ENCODE results near the gene LRRTM4.

The LRRTM4 gene

DNA sequence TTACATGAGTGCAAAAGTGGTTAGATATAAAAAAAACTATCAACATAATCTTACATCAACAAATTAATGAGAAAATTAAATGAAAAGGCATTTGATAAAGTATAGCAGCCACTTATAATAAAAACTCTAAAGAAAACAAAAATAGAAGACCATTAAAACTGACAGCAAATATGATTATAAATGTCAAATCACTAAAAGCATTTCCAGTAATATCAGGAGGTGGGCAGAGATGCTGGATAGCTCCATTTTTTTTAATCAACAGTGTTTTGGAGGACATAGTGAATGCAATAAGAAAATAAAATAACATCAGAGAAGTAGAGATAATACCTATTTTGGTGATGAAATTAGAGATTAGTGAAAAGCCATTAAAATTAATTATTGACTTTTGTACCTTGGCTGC, 173.4 kb downstream of the LRRTM4 start:
- DNase-seq (ENCODE audit: insufficient read length, low spot score) (no peak), FAIRE-seq (no peak)
- TF ChIP-seq, protein P1, sequence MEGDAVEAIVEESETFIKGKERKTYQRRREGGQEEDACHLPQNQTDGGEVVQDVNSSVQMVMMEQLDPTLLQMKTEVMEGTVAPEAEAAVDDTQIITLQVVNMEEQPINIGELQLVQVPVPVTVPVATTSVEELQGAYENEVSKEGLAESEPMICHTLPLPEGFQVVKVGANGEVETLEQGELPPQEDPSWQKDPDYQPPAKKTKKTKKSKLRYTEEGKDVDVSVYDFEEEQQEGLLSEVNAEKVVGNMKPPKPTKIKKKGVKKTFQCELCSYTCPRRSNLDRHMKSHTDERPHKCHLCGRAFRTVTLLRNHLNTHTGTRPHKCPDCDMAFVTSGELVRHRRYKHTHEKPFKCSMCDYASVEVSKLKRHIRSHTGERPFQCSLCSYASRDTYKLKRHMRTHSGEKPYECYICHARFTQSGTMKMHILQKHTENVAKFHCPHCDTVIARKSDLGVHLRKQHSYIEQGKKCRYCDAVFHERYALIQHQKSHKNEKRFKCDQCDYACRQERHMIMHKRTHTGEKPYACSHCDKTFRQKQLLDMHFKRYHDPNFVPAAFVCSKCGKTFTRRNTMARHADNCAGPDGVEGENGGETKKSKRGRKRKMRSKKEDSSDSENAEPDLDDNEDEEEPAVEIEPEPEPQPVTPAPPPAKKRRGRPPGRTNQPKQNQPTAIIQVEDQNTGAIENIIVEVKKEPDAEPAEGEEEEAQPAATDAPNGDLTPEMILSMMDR (IDR thresholded peaks at IDR 0.05; ENCODE audit: insufficient read depth, missing control alignments), result no peak

DNA sequence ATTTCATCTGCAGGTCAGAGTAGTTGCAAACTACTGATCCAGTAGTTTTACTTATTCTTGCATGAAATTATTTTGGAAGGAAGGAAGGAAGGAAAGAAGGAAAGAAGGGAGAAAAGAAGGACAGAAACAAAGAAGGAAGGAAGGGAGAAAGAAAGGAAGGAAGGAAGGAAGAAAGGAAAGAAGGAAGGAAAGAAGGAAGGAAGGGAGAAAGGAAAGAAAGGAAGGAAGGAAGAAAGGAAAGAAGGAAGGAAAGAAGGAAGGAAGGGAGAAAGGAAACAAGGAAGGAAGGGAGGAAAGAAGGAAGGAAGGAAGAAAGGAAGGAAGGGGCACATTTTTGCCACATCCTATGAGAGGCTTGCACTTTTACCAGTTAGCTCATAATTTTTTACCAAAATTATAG, 186.2 kb downstream of the LRRTM4 start:
- TF ChIP-seq, protein P1 (IDR thresholded peaks at IDR 0.05; ENCODE audit: insufficient read depth, missing control alignments), result no peak
- no peak for FAIRE-seq
- DNase-seq (ENCODE audit: insufficient read length, low spot score), result no peak

DNA sequence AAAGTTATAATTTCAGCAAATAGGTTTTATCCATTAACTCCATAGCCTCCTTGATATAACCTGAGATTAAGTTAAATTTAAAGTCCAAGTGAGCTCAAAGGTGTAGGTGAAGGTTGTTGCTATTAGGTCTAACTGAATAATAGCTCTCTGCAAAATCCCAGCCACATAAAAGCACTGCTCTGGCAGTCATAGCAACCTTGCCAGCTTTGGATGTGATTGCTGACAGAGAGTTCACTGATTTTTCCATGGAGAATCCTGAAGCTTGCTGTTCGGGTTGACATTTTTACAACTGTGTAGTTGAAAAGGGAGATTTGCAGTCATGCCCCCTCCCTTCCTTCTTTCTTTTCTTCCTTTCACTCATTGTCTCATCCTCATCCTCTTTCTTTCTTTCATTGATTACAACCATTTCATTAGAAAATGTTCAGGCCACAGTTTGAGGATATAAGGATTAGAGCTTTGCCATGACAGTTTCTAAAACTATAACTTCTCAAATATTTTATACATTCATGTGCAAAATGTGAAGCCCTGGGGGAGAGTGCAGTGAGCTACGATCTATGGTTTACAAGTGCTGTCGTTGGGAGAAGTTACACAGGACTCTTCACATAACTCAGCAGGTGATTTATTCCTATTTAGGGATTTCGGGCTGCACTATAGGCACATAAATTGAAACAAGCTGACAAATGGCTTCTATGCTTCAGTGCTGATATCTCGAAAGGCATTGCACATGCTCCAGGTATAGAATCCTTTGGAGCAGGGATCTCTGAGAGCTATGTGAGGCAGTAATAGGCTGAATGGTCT, 193.8 kb downstream of the LRRTM4 start:
- TF ChIP-seq, protein P1 (IDR thresholded peaks at IDR 0.05; ENCODE audit: insufficient read depth, missing control alignments), result no peak
- no peak for DNase-seq (ENCODE audit: insufficient read length, low spot score)
- no peak for FAIRE-seq

DNA sequence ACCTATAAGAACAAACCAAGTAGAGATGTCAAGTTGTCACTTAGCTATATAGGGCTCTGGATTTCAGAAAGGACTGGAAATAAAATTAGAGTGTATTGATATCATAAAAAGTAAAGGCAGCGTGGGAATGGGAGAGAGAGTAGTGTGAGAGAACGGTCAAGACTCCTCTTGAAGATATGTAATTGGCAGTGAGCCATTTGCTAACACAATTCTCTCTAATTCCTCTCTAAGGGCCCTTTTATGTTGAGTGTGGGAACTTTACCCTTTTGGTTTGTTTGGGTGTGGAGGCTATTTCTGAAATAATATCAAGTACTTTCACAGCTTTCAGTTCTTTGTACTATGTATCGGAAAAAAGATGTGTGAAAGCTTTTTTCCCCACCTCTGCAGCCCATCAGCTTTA, 196.8 kb downstream of the LRRTM4 start:
- DNase-seq (ENCODE audit: insufficient read length, low spot score), result no peak
- no peak for FAIRE-seq
- TF ChIP-seq, protein P1 (IDR thresholded peaks at IDR 0.05; ENCODE audit: insufficient read depth, missing control alignments), result no peak

DNA sequence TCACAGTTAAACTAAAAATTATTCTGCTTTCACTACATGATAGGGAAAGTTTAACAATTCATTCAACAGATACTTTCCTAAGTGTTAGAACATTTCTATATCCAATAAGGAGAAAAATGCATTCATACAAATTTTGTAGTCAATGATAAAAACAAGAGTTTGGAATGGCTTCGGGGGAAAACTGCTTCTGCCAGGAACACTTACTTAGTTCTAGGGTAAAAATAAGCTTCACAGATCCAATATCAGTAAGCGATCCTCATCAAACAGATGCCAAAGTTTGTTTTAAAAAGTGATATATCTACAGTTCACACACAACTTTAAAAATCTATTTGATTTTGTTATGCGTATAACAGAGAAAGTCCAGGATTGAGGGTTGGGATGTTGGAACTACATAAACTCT, 199.7 kb downstream of the LRRTM4 start:
- TF ChIP-seq, protein P1 (IDR thresholded peaks at IDR 0.05; ENCODE audit: insufficient read depth, missing control alignments), result no peak
- DNase-seq (ENCODE audit: insufficient read length, low spot score) (no peak), FAIRE-seq (no peak)

DNA sequence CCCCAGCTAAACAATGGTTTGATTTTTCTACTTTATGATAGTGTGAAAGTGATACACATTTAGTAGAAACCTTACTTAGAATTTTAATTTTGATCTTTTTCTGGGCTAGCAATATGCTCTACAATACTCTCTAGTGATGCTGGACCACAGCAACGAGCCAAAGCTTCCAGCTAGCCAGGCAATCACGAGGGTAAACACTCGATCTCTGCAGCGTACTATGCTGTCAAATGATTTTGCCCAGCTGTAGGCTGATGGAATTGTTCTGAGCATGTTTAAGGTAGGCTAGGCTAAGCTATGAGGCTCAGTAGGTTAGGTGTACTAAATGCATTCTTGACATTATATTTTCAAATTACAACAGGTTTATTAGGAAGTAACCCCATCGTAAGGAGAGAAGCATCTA, 207.5 kb downstream of the LRRTM4 start:
- DNase-seq (ENCODE audit: insufficient read length, low spot score) (no peak), FAIRE-seq (peak; percentile 56)
- TF ChIP-seq, protein P1 (IDR thresholded peaks at IDR 0.05; ENCODE audit: insufficient read depth, missing control alignments), result no peak

DNA sequence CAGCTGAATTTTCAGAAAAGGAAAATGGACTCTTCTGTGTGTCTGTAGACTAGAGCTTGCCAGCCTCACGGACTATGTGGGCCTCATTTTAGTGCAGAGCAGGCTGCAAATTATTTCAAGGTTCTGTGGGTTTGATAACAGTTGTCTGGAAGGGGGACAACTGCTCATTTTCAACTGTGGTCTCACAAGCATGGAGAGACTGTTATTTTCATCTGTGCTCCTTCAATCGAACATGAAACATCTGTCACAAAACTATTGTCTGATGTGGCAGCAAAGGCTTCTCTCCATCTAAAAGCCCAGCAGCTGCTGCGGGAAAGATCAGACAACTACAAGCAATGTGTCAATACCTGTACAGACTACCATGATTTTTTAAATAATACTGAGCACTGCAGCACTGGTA, 211.8 kb downstream of the LRRTM4 start:
- TF ChIP-seq, protein P1 (IDR thresholded peaks at IDR 0.05; ENCODE audit: insufficient read depth, missing control alignments), result no peak
- DNase-seq (ENCODE audit: insufficient read length, low spot score) (no peak), FAIRE-seq (no peak)
